Osteocyte (in vitro differentiated cells): Measurements from ENCODE around the gene TRIP12. TPM values are rescaled to one million over a fixed set of nuclear protein-coding genes. Genes with fewer than 3 reads are reported as not detected.
"Not testable (repeated sequence)": the region's sequence is repeated elsewhere in the genome, so short reads cannot be mapped to it uniquely, and the experiment has no call there.

Source experiments
- DNase-seq: peaks from one replicate; pipeline ENCODE4 v3.0.0; 2021; ENCODE audit warnings: mixed read lengths; ENCODE audit not compliant: unreplicated experiment; ENCODE audit errors: extremely low spot score
- H3K27ac Mint-ChIP-seq: one replicate; pipeline ENCODE4 v1.8.0; 2021; ENCODE audit warnings: mild to moderate bottlenecking, mixed read lengths; ENCODE audit not compliant: unreplicated experiment
- H3K27me3 Mint-ChIP-seq: one replicate; pipeline ENCODE4 v1.8.0; 2021; ENCODE audit warnings: mixed read lengths; ENCODE audit not compliant: unreplicated experiment
- H3K36me3 Mint-ChIP-seq: one replicate; pipeline ENCODE4 v1.8.0; 2021; ENCODE audit warnings: mixed read lengths; ENCODE audit not compliant: unreplicated experiment
- H3K4me1 Mint-ChIP-seq: one replicate; pipeline ENCODE4 v1.8.0; 2021; ENCODE audit warnings: mixed read lengths; ENCODE audit not compliant: unreplicated experiment
- H3K4me3 Mint-ChIP-seq: one replicate; pipeline ENCODE4 v1.8.0; 2021; ENCODE audit warnings: mild to moderate bottlenecking, moderate library complexity, mixed read lengths; ENCODE audit not compliant: unreplicated experiment
- H3K9me3 Mint-ChIP-seq: one replicate; pipeline ENCODE4 v1.8.0; 2021; ENCODE audit warnings: mixed read lengths; ENCODE audit not compliant: unreplicated experiment
- total RNA-seq: library from RNA; stranded (reverse); gene quantifications from 2 replicates; pipeline ENCODE4 v1.2.1, GENCODE V29; 2021
- TF ChIP-seq, protein P1 (sequence below): fragments of 200-600 bp; sonication (generic); IDR thresholded peaks from 2 replicates; pipeline ENCODE4 v1.5.0; 2021; ENCODE audit warnings: antibody characterized with exemption, mild to moderate bottlenecking, moderate library complexity

TRIP12 gene
- total RNA-seq, 1 donor from 2014 or later: 272 TPM

DNA sequence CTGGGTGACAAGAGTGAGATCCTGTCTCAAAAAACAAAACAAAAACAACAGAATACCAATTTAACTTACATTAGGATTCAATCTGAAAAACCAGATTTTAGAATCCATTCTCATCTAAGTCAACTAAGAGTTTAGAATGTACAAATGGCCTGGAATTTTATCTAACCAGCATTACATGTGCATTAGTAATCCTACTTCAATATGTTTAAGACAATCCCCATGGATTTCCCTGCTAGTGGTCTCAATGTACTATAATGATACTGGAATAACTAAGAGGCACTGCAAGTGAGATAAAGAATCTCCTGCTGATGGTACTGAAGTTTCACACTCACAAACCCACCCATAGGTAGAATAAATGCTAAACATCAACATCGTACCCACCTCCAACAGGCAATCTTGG, 153.6 kb downstream of the TRIP12 start:
- H3K36me3 Mint-ChIP-seq: peaks cover 64% of the 10 kb centered on the region
- TF ChIP-seq, protein P1, sequence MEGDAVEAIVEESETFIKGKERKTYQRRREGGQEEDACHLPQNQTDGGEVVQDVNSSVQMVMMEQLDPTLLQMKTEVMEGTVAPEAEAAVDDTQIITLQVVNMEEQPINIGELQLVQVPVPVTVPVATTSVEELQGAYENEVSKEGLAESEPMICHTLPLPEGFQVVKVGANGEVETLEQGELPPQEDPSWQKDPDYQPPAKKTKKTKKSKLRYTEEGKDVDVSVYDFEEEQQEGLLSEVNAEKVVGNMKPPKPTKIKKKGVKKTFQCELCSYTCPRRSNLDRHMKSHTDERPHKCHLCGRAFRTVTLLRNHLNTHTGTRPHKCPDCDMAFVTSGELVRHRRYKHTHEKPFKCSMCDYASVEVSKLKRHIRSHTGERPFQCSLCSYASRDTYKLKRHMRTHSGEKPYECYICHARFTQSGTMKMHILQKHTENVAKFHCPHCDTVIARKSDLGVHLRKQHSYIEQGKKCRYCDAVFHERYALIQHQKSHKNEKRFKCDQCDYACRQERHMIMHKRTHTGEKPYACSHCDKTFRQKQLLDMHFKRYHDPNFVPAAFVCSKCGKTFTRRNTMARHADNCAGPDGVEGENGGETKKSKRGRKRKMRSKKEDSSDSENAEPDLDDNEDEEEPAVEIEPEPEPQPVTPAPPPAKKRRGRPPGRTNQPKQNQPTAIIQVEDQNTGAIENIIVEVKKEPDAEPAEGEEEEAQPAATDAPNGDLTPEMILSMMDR: no peak
- no peak for DNase-seq
- no peak overlapping the region for H3K4me3 Mint-ChIP-seq
- H3K27ac Mint-ChIP-seq: no peak overlapping the region
- H3K4me1 Mint-ChIP-seq: no peaks in the 10 kb centered on the region
- H3K9me3 Mint-ChIP-seq: no peaks in the 10 kb centered on the region
- H3K27me3 Mint-ChIP-seq: no peaks in the 10 kb centered on the region

DNA sequence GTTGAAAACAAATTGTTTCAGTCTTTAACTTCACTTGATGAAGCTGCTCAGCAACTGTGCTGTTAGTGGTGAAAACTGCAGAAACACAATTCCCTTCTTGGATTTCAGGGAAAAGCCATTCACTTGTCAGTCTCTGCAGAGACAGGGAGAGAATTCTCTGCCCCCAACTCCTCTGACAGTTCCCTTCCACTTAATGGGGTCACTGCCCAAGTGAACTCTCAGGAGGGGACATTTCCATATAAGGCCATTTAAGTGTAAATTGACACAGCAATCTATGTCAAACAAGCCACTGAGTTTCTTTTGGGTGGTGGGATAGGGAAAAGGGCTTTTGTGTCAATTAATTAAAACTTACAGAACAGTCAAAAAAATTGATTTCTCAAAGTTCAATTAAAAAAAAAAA, 156.1 kb downstream of the TRIP12 start:
- Mint-ChIP-seq H3K27ac (no peak overlapping the region), H3K9me3 (no peaks in the 10 kb centered on the region), H3K4me3 (no peak overlapping the region), H3K27me3 (no peaks in the 10 kb centered on the region), H3K36me3 (peaks cover 52% of the 10 kb centered on the region), H3K4me1 (no peaks in the 10 kb centered on the region)
- no peak for DNase-seq
- TF ChIP-seq, protein P1: no peak

DNA sequence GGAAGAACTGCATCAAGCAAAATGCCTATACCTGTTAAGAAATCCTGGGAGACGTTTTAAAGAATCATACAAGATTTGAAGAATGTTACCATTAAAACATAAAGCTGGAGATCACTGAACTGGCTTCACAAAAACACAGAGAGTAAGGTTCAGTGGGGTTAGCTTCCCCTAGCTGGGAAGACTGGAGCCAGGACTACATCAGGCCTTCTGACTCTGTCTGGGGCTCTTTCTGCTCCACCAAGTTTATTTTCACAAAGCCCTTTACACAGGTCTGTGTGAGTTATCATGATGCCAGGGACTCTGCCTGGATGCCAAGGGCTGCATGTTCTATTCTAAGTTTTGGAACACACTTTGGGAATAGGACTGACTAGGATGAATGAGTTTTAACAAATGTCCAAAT, 160.1 kb downstream of the TRIP12 start:
- Mint-ChIP-seq H3K36me3 (peaks cover 37% of the 10 kb centered on the region), H3K4me3 (no peak overlapping the region), H3K27ac (no peak overlapping the region), H3K27me3 (no peaks in the 10 kb centered on the region), H3K9me3 (no peaks in the 10 kb centered on the region), H3K4me1 (peaks cover 3% of the 10 kb centered on the region)
- DNase-seq: no peak
- TF ChIP-seq, protein P1: no peak

DNA sequence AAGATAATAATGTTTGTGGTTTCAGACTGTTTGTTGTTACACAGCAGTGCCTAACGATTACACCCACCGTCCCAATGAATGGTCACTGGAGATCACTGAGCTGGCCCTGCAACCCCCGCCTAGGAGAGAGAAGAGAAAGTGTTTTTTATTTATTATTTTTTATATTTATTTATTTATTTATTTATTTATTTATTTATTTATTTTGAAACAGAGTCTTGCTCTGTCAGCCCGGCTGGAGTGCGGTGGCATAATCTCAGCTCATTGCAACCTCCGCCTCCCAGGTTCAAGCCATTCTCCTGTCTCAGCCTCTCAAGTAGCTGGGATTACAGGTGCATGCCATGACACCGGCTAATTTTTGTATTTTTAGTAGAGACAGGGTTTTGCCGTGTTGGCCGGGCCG, 164.3 kb downstream of the TRIP12 start:
- H3K36me3 Mint-ChIP-seq, H3K4me1 Mint-ChIP-seq, H3K27me3 Mint-ChIP-seq, H3K27ac Mint-ChIP-seq, H3K9me3 Mint-ChIP-seq, DNase-seq, H3K4me3 Mint-ChIP-seq: not testable (repeated sequence)

DNA sequence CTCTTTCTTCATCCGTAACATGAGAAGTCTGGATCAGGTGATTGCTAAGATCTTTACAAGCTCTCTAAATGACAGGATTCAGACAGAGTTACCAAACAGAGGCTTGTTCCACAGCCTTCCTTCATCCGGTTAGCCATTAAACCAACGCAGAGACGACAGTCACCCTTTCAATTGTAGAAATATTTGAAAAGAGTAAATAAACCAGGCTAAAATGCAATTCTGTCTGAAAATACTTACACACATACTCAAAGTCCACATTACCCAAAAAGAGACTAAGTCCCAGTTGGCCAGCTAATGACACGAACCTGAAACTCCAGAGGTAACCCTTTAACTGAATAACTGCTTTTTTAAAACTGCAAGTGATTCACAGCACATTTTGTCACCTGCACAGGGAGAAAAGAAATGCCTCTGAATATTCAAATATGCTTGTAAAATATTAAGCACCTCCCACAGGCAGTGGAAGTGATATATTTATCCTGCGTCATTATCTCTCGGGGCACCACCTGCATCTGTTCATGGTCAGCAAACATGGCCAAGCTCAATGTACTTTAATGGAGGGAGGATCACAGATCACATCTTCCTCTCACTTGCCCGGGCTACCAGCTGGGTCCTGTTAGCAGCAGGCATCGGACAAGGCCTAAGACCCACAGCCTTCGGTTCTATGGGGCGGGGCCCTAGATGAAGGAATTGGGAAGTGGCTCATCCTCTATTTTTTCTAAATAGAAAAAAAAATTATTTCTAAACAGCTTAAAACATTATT, 168.7 kb downstream of the TRIP12 start:
- no peaks in the 10 kb centered on the region for H3K4me1 Mint-ChIP-seq
- H3K9me3 Mint-ChIP-seq: no peaks in the 10 kb centered on the region
- no peaks in the 10 kb centered on the region for H3K27me3 Mint-ChIP-seq
- DNase-seq: no peak
- TF ChIP-seq, protein P1: no peak
- no peak overlapping the region for H3K27ac Mint-ChIP-seq
- no peak overlapping the region for H3K4me3 Mint-ChIP-seq
- peaks cover 4% of the 10 kb centered on the region for H3K36me3 Mint-ChIP-seq
